ENCODE results near the gene GALNT2. TPM values are rescaled to one million over a fixed set of nuclear protein-coding genes. Genes with fewer than 3 reads are reported as not detected.

GALNT2 gene
- polyA plus RNA-seq, 4 donors: 10.8 to 43.9 (median 23.3) TPM

- Histone ChIP-seq H3K4me1 (ENCODE audit: control insufficient read depth in 3 of 3, insufficient read depth in 2 of 3, low read depth in 1 of 3, low read length in 2 of 3) (no peaks in the 10 kb centered on the region), H3K9me3 (ENCODE audit: control insufficient read depth in 2 of 2, insufficient read depth in 1 of 2, low read depth in 1 of 2, low read length in 1 of 2) (peaks cover 2 to 8% of the 10 kb centered on the region in 2 donors), H3K27ac (ENCODE audit: low read depth in 1 of 3, low read length in 2 of 3) (peak overlapping the region in 1 of 3 donors; percentile 58), H3K27me3 (ENCODE audit: control insufficient read depth in 3 of 3, insufficient read depth in 3 of 3, low read length in 3 of 3) (no peaks in the 10 kb centered on the region), H3K36me3 (ENCODE audit: control insufficient read depth in 3 of 3, insufficient read depth in 2 of 3, low read depth in 1 of 3, low read length in 3 of 3) (peaks cover 0 to 9% (median 0%) of the 10 kb centered on the region in 3 donors), H3K4me3 (ENCODE audit: low read depth in 1 of 3, low read length in 3 of 3) (no peak overlapping the region)
- FAIRE-seq (no peak), DNase-seq (no peak)
- WGBS, 3 donors: 66 to 76% (median 67%) methylated on average over 9 of the region's 9 CpGs
These were observed 17.6 kb downstream of the GALNT2 start for GRCh38 chr1:230084408-230085177.

DNA sequence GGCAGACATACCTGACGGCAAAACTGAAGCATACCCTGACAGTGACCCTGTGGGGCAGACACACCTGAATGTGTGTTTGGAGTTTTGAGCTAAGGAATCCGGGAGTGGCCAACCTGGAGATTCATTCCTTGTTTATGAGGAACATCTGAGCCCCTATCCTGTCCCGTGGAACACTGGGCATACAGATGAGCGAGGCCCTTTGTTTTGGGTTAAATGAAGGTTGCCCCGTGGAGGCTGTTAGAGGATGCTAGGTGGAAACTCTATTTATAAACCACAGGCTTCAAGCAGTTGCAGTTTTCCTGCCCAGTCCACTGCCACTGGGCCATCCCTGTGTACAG lies 18.1 kb downstream of the GALNT2 start:
- Histone ChIP-seq H3K27ac (ENCODE audit: low read depth in 1 of 3, low read length in 2 of 3) (no peak overlapping the region), H3K36me3 (ENCODE audit: control insufficient read depth in 3 of 3, insufficient read depth in 2 of 3, low read depth in 1 of 3, low read length in 3 of 3) (peaks cover 0 to 8% (median 0%) of the 10 kb centered on the region in 3 donors), H3K9me3 (ENCODE audit: control insufficient read depth in 2 of 2, insufficient read depth in 1 of 2, low read depth in 1 of 2, low read length in 1 of 2) (peaks cover 2 to 8% of the 10 kb centered on the region in 2 donors), H3K4me1 (ENCODE audit: control insufficient read depth in 3 of 3, insufficient read depth in 2 of 3, low read depth in 1 of 3, low read length in 2 of 3) (no peaks in the 10 kb centered on the region), H3K4me3 (ENCODE audit: low read depth in 1 of 3, low read length in 3 of 3) (no peak overlapping the region), H3K27me3 (ENCODE audit: control insufficient read depth in 3 of 3, insufficient read depth in 3 of 3, low read length in 3 of 3) (no peaks in the 10 kb centered on the region)
- no peak for FAIRE-seq
- 87 to 90% (median 88%) methylated on average over 5 of the region's 5 CpGs for WGBS, 3 donors
- no peak for DNase-seq

- no peaks in the 10 kb centered on the region for H3K27me3 ChIP-seq (ENCODE audit: control insufficient read depth in 3 of 3, insufficient read depth in 3 of 3, low read length in 3 of 3)
- 76 to 79% (median 79%) methylated on average over 6 of the region's 6 CpGs for WGBS, 3 donors
- H3K36me3 ChIP-seq (ENCODE audit: control insufficient read depth in 3 of 3, insufficient read depth in 2 of 3, low read depth in 1 of 3, low read length in 3 of 3): peaks cover 0 to 7% (median 0%) of the 10 kb centered on the region in 3 donors
- no peak overlapping the region for H3K4me3 ChIP-seq (ENCODE audit: low read depth in 1 of 3, low read length in 3 of 3)
- peaks cover 2 to 8% of the 10 kb centered on the region in 2 donors for H3K9me3 ChIP-seq (ENCODE audit: control insufficient read depth in 2 of 2, insufficient read depth in 1 of 2, low read depth in 1 of 2, low read length in 1 of 2)
- no peak overlapping the region for H3K27ac ChIP-seq (ENCODE audit: low read depth in 1 of 3, low read length in 2 of 3)
- FAIRE-seq: no peak
- H3K4me1 ChIP-seq (ENCODE audit: control insufficient read depth in 3 of 3, insufficient read depth in 2 of 3, low read depth in 1 of 3, low read length in 2 of 3): no peaks in the 10 kb centered on the region
- DNase-seq: no peak
These were observed 19.1 kb downstream of the GALNT2 start for GRCh38 chr1:230086151-230086550.

- no peak overlapping the region for H3K4me3 ChIP-seq (ENCODE audit: low read depth in 1 of 3, low read length in 3 of 3)
- 83 to 90% (median 87%) methylated on average over 12 of the region's 12 CpGs for WGBS, 3 donors
- no peaks in the 10 kb centered on the region for H3K4me1 ChIP-seq (ENCODE audit: control insufficient read depth in 3 of 3, insufficient read depth in 2 of 3, low read depth in 1 of 3, low read length in 2 of 3)
- DNase-seq: no peak
- no peak for FAIRE-seq
- no peak overlapping the region for H3K27ac ChIP-seq (ENCODE audit: low read depth in 1 of 3, low read length in 2 of 3)
- H3K27me3 ChIP-seq (ENCODE audit: control insufficient read depth in 3 of 3, insufficient read depth in 3 of 3, low read length in 3 of 3): no peaks in the 10 kb centered on the region
- peaks cover 2 to 8% of the 10 kb centered on the region in 2 donors for H3K9me3 ChIP-seq (ENCODE audit: control insufficient read depth in 2 of 2, insufficient read depth in 1 of 2, low read depth in 1 of 2, low read length in 1 of 2)
- H3K36me3 ChIP-seq (ENCODE audit: control insufficient read depth in 3 of 3, insufficient read depth in 2 of 3, low read depth in 1 of 3, low read length in 3 of 3): peaks cover 0 to 12% (median 0%) of the 10 kb centered on the region in 3 donors
These were observed 20.1 kb downstream of the GALNT2 start for GRCh38 chr1:230087028-230087716.

GRCh38 chr1:230087717-230088105 lies 20.7 kb downstream of the GALNT2 start:
- 76 to 89% (median 84%) methylated on average over 3 of the region's 3 CpGs for WGBS, 3 donors
- H3K27ac ChIP-seq (ENCODE audit: low read depth in 1 of 3, low read length in 2 of 3): no peak overlapping the region
- DNase-seq (no peak), FAIRE-seq (no peak)
- peaks cover 0 to 12% (median 0%) of the 10 kb centered on the region in 3 donors for H3K36me3 ChIP-seq (ENCODE audit: control insufficient read depth in 3 of 3, insufficient read depth in 2 of 3, low read depth in 1 of 3, low read length in 3 of 3)
- no peak overlapping the region for H3K4me3 ChIP-seq (ENCODE audit: low read depth in 1 of 3, low read length in 3 of 3)
- peaks cover 2 to 5% of the 10 kb centered on the region in 2 donors for H3K9me3 ChIP-seq (ENCODE audit: control insufficient read depth in 2 of 2, insufficient read depth in 1 of 2, low read depth in 1 of 2, low read length in 1 of 2)
- no peaks in the 10 kb centered on the region for H3K4me1 ChIP-seq (ENCODE audit: control insufficient read depth in 3 of 3, insufficient read depth in 2 of 3, low read depth in 1 of 3, low read length in 2 of 3)
- no peaks in the 10 kb centered on the region for H3K27me3 ChIP-seq (ENCODE audit: control insufficient read depth in 3 of 3, insufficient read depth in 3 of 3, low read length in 3 of 3)

GRCh38 chr1:230090194-230090711 lies 23.2 kb downstream of the GALNT2 start:
- no peak for FAIRE-seq
- no peaks in the 10 kb centered on the region for H3K4me1 ChIP-seq (ENCODE audit: control insufficient read depth in 3 of 3, insufficient read depth in 2 of 3, low read depth in 1 of 3, low read length in 2 of 3)
- no peak overlapping the region for H3K4me3 ChIP-seq (ENCODE audit: low read depth in 1 of 3, low read length in 3 of 3)
- 67 to 71% (median 68%) methylated on average over 6 of the region's 6 CpGs for WGBS, 3 donors
- no peaks in the 10 kb centered on the region for H3K9me3 ChIP-seq (ENCODE audit: control insufficient read depth in 2 of 2, insufficient read depth in 1 of 2, low read depth in 1 of 2, low read length in 1 of 2)
- H3K27ac ChIP-seq (ENCODE audit: low read depth in 1 of 3, low read length in 2 of 3): no peak overlapping the region
- no peak for DNase-seq
- H3K27me3 ChIP-seq (ENCODE audit: control insufficient read depth in 3 of 3, insufficient read depth in 3 of 3, low read length in 3 of 3): no peaks in the 10 kb centered on the region
- peaks cover 0 to 15% (median 0%) of the 10 kb centered on the region in 3 donors for H3K36me3 ChIP-seq (ENCODE audit: control insufficient read depth in 3 of 3, insufficient read depth in 2 of 3, low read depth in 1 of 3, low read length in 3 of 3)

DNA sequence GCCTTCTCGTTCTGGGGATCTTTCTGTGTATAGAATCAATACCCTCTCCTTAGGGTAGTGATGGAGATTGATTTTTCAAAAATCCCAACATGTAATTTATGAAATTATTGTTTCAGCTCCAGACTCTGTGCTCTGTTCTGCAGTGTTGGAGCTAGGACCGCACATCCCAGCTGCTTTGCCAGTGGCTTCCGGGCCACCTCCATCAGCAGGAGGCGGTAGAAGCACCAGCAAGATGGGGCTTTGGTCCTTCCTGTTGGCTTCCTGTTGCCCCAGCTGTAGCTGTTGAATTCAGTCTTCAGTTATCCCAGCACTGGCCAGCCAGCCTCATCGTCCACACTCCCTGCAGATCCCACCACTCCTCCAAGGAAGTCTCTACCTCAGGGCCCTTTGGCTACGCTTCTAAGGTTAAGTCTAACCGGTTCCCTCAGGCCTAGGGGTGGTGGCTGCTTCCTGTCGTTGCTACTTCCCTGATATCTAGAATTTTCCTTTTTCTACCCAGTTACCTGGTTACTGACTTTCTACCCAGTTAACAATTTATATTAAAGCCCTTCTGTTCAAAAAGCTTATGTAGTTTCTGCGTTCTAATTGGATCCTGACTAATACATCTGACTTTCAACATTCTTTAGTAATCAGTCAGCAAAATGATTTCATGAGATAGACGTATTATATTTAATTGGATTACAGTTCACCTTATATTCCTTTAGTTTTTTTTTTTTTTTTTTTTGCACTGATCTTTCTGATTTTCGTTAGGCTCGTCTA lies 24.6 kb downstream of the GALNT2 start:
- Histone ChIP-seq H3K4me1 (ENCODE audit: control insufficient read depth in 3 of 3, insufficient read depth in 2 of 3, low read depth in 1 of 3, low read length in 2 of 3) (no peaks in the 10 kb centered on the region), H3K4me3 (ENCODE audit: low read depth in 1 of 3, low read length in 3 of 3) (no peak overlapping the region), H3K9me3 (ENCODE audit: control insufficient read depth in 2 of 2, insufficient read depth in 1 of 2, low read depth in 1 of 2, low read length in 1 of 2) (no peaks in the 10 kb centered on the region), H3K27me3 (ENCODE audit: control insufficient read depth in 3 of 3, insufficient read depth in 3 of 3, low read length in 3 of 3) (no peaks in the 10 kb centered on the region), H3K27ac (ENCODE audit: low read depth in 1 of 3, low read length in 2 of 3) (no peak overlapping the region), H3K36me3 (ENCODE audit: control insufficient read depth in 3 of 3, insufficient read depth in 2 of 3, low read depth in 1 of 3, low read length in 3 of 3) (peaks cover 0 to 15% (median 0%) of the 10 kb centered on the region in 3 donors)
- 93 to 97% (median 94%) methylated on average over 12 of the region's 12 CpGs for WGBS, 3 donors
- no peak for DNase-seq
- no peak for FAIRE-seq

DNA sequence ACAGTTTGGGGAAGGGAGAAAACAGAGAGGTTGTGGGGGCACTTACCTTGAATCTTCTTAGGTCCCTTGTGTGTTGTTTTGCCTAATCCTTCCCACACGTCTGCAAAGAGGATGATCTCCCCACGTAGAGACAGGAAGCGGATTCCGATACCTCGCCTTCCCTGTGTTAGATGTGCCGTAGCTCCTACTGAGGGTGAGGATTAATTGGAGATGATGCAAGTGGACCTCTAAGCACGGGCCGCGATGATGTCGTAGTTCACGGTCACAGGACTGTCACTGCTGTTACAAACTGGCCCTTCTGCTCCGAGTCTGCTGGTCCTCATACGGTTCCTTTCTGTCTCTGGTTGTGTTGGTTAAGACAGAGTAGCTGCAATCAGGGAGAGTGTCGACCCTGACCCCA lies 27.7 kb downstream of the GALNT2 start:
- H3K36me3 ChIP-seq (ENCODE audit: control insufficient read depth in 3 of 3, insufficient read depth in 2 of 3, low read depth in 1 of 3, low read length in 3 of 3): peaks cover 0 to 15% (median 0%) of the 10 kb centered on the region in 3 donors
- no peaks in the 10 kb centered on the region for H3K4me1 ChIP-seq (ENCODE audit: control insufficient read depth in 3 of 3, insufficient read depth in 2 of 3, low read depth in 1 of 3, low read length in 2 of 3)
- H3K9me3 ChIP-seq (ENCODE audit: control insufficient read depth in 2 of 2, insufficient read depth in 1 of 2, low read depth in 1 of 2, low read length in 1 of 2): no peaks in the 10 kb centered on the region
- WGBS, 3 donors: 93 to 94% (median 93%) methylated on average over 14 of the region's 14 CpGs
- FAIRE-seq (no peak), DNase-seq (no peak)
- no peak overlapping the region for H3K4me3 ChIP-seq (ENCODE audit: low read depth in 1 of 3, low read length in 3 of 3)
- H3K27me3 ChIP-seq (ENCODE audit: control insufficient read depth in 3 of 3, insufficient read depth in 3 of 3, low read length in 3 of 3): no peaks in the 10 kb centered on the region
- H3K27ac ChIP-seq (ENCODE audit: low read depth in 1 of 3, low read length in 2 of 3): no peak overlapping the region

Data from small intestine (tissue), 7 donors.